ENCODE measurements around the gene SHC1.
"Not testable (repeated sequence)": the region's sequence is repeated elsewhere in the genome, so short reads cannot be mapped to it uniquely, and the experiment has no call there.

The SHC1 gene

DNA sequence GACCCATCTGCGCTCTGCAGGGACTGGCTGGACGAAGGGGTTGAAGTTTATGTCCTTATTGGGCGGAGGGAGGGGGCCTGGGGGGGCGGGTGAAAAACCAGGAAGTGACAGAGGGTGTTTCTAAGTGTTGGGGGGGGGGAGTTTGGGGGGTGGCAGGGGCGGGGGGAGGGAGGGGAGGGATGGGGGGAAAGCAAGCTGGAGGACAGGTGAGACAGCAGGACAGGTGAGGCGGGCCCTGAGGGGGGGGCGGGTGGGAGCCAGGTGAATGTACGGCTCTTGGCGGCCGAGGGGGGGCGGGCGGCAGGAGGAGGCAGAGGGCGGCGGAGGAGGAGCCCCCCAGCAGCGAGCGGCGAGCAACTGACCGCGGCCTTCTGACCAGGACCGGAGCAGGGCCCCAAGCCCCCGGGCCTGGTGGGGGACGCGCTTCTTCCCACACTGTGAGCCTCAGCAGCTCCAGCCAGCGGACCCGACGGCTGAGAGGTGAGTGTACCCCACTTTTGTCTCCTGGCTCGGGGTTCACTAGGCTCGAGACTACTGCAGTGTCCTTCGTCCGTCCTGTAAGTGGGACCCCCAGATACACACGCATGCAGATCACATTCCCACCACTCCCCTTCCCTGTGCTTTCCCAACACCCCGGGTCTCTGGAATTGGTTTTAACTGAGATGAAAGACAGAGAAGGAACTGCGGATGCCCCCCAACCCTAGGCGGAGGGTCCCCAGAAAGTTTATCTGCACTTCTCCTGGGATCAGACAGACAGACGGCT lies 32.1 kb upstream of the SHC1 start, which contains the start of gene ZBTB7B:
Gene ZBTB7B (plus strand): TSS at position 339 of the 763 bp plus-strand sequence. CDS start 11,859 bp downstream, outside the sequence.
- Mint-ChIP-seq H3K4me3 (peak within 1 kb of the TSS; percentile 97 to 98), H3K36me3 (peaks cover 3 to 11% of the 10 kb centered on the region in 2 donors), H3K27ac (peak within 1 kb of the TSS; percentile 99), H3K4me1 (peaks cover 42 to 73% of the 10 kb centered on the region in 2 donors), H3K9me3 (no peaks in the 10 kb centered on the region), H3K27me3 (no peaks in the 10 kb centered on the region)
- ATAC-seq (replicated peaks) (peak in 1 of 2 donors; percentile 0), DNase-seq (no peak)

GRCh38 chr1:155001675-155002463 lies 31.3 kb upstream of the SHC1 start:
- ATAC-seq (replicated peaks) (peak; percentile 65 to 73), DNase-seq (peak; percentile 98)
- Mint-ChIP-seq H3K36me3 (peaks cover 3 to 11% of the 10 kb centered on the region in 2 donors), H3K9me3 (no peaks in the 10 kb centered on the region), H3K4me3 (peak overlapping the region; percentile 97 to 98), H3K27ac (peak overlapping the region; percentile 99), H3K27me3 (no peaks in the 10 kb centered on the region), H3K4me1 (peaks cover 42 to 72% of the 10 kb centered on the region in 2 donors)

DNA sequence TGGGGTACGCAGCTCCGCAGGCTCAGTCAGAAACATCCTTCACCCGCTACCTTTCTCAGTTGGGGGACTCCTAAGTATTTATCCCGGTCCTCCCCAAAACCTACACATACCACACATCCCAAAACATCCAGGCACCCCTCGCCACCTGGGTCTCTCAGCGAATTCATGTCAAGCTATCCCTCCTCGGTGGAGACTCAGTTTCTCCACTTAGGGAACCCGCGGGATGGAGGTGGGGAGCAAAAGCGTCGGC lies 30.8 kb upstream of the SHC1 start:
- ATAC-seq (replicated peaks) = no peak
- Mint-ChIP-seq H3K9me3 (no peaks in the 10 kb centered on the region), H3K27me3 (no peaks in the 10 kb centered on the region), H3K36me3 (peaks cover 3 to 6% of the 10 kb centered on the region in 2 donors), H3K27ac (peak overlapping the region; percentile 99), H3K4me3 (peak overlapping the region; percentile 97 to 98), H3K4me1 (peaks cover 36 to 69% of the 10 kb centered on the region in 2 donors)
- no peak for DNase-seq

GRCh38 chr1:155000726-155001424 lies 30.3 kb upstream of the SHC1 start:
- H3K9me3 Mint-ChIP-seq = no peaks in the 10 kb centered on the region
- peak overlapping the region; percentile 99 for H3K27ac Mint-ChIP-seq
- ATAC-seq (replicated peaks) (peak; percentile 45 to 50), DNase-seq (peak; percentile 87)
- no peaks in the 10 kb centered on the region for H3K27me3 Mint-ChIP-seq
- peak overlapping the region; percentile 97 to 98 for H3K4me3 Mint-ChIP-seq
- peaks cover 3% of the 10 kb centered on the region in 2 donors for H3K36me3 Mint-ChIP-seq
- H3K4me1 Mint-ChIP-seq = peaks cover 36 to 69% of the 10 kb centered on the region in 2 donors

- peaks cover 32 to 66% of the 10 kb centered on the region in 2 donors for H3K4me1 Mint-ChIP-seq
- peak overlapping the region; percentile 97 to 98 for H3K4me3 Mint-ChIP-seq
- no peaks in the 10 kb centered on the region for H3K27me3 Mint-ChIP-seq
- peaks cover 3% of the 10 kb centered on the region in 2 donors for H3K36me3 Mint-ChIP-seq
- ATAC-seq (replicated peaks) (peak in 1 of 2 donors; percentile 1), DNase-seq (no peak)
- H3K9me3 Mint-ChIP-seq = no peaks in the 10 kb centered on the region
- H3K27ac Mint-ChIP-seq = peak overlapping the region; percentile 95
These were observed 29.8 kb upstream of the SHC1 start for GRCh38 chr1:155000411-155000725.

DNA sequence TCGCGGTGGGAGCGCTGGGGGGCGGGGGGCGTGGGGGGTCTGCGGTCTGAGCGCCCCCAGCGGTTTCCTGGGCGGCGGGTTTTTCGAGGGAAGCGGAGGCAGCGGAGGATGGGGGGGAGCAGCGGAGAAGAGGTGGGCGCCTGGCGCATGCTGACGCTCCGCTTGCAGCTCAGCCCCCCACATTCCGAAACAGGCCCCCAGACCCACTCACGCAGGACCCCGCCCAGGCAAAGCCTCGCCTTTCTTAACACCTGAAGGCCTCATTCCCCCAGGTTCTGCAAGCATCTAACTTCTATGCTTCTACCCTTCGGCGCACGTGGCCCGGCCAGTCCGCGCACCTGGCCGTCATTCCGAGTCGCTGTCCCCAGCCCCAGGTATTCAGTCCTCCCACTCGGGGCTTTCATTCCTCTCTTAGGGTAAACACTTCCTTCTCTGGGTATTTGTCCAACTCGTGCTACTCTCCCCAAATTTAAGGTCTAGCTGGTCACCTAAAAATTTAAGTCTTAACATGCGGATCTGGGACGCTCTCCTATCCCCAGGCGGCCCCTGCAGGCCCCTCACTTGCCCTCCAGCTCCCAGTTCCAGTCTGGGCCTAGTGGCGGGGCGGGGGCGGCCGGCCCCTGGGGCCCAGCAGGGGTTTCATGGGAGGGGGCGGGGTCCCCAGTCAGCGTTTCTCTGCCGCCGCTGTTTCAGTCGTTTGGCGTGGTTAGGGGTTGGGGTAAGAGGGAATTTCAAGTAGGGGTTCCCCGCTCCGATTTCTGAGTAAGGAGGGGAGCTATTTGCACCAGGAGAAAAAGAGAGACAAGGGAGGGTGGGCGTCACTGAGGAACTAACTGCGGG lies 29.2 kb upstream of the SHC1 start:
- H3K27ac Mint-ChIP-seq = peak overlapping the region; percentile 94
- H3K9me3 Mint-ChIP-seq = no peaks in the 10 kb centered on the region
- no peaks in the 10 kb centered on the region for H3K27me3 Mint-ChIP-seq
- H3K4me3 Mint-ChIP-seq = peak overlapping the region; percentile 97 to 98
- peaks cover 3% of the 10 kb centered on the region in 2 donors for H3K36me3 Mint-ChIP-seq
- DNase-seq = peak; percentile 75
- ATAC-seq (replicated peaks) = peak; percentile 23 to 26
- peaks cover 31 to 65% of the 10 kb centered on the region in 2 donors for H3K4me1 Mint-ChIP-seq

- Mint-ChIP-seq H3K36me3 (peaks cover 3% of the 10 kb centered on the region in 2 donors), H3K27me3 (no peaks in the 10 kb centered on the region), H3K4me1 (peaks cover 32 to 65% of the 10 kb centered on the region in 2 donors), H3K4me3 (peak overlapping the region; percentile 80 to 97), H3K9me3 (no peaks in the 10 kb centered on the region), H3K27ac (peak overlapping the region; percentile 94)
- DNase-seq (peak; percentile 76), ATAC-seq (replicated peaks) (peak; percentile 24 to 25)
These were observed 28.4 kb upstream of the SHC1 start for GRCh38 chr1:154998818-154999570.

DNA sequence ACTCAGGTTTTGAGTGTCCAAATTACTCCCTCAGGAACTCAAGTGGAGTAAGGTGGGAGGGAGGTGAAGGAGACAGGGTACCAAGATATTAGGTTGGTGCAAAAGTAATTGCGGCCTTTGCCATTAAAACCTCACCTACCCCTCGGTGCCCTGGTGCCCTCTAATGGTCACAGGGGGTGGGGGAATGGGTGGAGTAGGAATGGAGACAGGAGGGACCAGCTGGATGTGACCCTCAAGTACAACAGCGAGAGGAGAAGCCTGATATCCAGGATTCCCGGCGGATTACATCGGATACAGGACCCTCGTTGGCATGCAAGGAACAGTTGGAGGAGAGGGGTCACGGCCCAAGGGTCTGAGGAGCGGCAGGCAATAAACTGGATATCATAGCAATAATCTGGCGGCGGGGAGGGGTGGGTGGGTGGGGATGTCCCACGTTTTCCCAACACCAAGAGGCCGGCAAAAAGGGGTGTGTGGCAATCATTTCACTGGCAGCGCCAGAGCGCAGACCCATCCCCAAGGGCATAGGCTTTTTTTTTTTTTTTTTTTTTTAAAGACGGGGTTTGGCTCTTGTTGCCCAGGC lies 27.7 kb upstream of the SHC1 start:
- ATAC-seq (replicated peaks) (no peak), DNase-seq (no peak)
- Mint-ChIP-seq H3K4me1 (peaks cover 32 to 59% of the 10 kb centered on the region in 2 donors), H3K9me3 (no peaks in the 10 kb centered on the region), H3K27me3 (no peaks in the 10 kb centered on the region), H3K27ac (peak overlapping the region; percentile 94), H3K36me3 (no peaks in the 10 kb centered on the region), H3K4me3 (peak overlapping the region; percentile 71 to 77)

DNA sequence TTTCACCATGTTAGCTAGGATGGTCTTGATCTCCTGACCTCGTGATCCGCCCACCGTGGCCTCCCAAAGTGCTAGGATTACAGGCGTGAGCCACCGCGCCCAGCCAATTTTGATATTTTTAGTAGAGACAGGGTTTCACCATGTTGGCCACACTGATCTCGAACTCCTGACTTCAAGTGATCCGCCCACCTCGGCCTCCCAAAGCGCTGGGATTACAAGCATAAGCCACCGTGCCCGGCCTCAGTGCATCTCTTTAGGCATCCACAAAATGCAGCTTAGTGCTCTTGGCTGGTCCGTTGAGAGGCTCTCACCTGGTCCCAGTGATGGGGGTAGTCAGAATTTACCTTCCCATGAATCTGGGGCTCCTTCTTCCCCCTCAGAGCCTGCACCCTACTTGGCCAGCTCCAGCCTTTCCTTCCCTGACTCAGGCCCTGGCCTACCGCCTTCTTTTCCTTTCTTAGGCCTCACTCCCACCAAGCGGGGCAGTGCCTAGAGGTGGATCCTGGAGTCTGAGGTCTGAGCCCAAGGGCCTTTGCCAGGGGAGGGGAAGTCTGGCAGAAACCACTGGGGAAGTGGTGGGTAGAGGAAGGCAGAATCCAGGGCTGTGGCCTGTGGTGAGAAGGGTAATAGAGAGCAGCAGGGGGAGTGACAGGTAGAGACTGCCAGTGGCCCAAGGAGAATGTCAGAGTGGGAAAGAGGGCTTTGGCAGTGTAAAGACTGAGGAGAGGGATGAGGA lies 26.6 kb upstream of the SHC1 start:
- peaks cover 33 to 58% of the 10 kb centered on the region in 2 donors for H3K4me1 Mint-ChIP-seq
- ATAC-seq (replicated peaks) = no peak
- H3K27me3 Mint-ChIP-seq = no peaks in the 10 kb centered on the region
- no peak for DNase-seq
- peak overlapping the region in 1 of 2 donors; percentile 15 for H3K4me3 Mint-ChIP-seq
- H3K27ac Mint-ChIP-seq = no peak overlapping the region
- no peaks in the 10 kb centered on the region for H3K9me3 Mint-ChIP-seq
- peaks cover 3 to 6% of the 10 kb centered on the region in 2 donors for H3K36me3 Mint-ChIP-seq

DNA sequence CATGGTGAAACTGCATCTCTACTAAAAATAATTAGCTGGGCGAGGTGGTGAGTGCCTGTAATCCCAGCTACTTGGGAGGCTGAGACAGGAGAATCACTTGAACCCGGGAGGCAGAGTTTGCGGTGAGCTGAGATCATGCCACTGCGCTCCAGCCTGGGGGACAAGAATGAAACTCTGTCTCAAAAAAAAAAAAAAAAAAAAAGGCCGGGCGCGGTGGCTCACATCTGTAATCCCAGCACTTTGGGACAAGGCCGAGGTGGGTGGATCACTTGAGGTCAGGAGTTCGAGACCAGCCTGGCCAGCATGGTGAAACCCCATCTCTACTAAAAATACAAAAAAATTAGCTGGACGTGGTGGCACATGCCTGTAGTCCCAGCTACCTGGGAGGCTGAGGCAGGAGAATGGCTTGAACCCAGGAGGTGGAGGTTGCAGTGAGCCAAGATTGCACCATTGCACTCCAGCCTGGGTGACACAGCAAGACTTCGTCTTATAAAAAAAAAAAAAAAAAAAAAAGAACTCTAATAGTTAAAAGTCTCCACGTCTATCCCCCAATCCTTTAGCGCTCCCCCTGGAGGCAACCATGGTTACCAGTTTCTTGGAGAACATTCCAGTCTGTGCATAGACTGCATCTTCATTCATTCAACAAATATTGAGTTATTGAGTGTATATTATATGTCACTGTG lies 24.9 kb upstream of the SHC1 start:
- not testable (repeated sequence) for H3K27ac Mint-ChIP-seq; ATAC-seq (replicated peaks); H3K4me3 Mint-ChIP-seq; DNase-seq; H3K27me3 Mint-ChIP-seq; H3K9me3 Mint-ChIP-seq
- Mint-ChIP-seq H3K4me1 (peaks cover 33 to 54% of the 10 kb centered on the region in 2 donors), H3K36me3 (peaks cover 9 to 11% of the 10 kb centered on the region in 2 donors)

DNA sequence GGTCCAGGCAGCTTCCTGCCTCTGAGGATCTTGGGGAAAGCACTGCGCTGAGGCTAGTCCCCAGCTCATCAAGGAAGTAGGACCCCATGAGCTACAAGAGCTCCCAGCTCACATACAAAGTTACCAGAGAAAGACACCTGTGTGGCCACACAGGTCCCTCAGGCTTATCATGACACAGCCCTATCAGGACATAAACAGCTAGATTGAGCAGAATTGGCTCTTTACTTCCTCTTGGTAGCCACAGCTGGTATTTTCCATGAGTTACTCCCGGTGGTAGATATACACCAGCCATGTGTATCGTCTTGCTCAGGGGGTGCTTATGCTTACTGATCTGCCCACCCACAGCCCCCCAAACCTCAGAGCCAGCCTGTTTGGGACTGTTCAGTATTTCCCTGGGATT lies 24.0 kb upstream of the SHC1 start:
- Mint-ChIP-seq H3K27me3 (no peaks in the 10 kb centered on the region), H3K27ac (no peak overlapping the region), H3K36me3 (peaks cover 16 to 19% of the 10 kb centered on the region in 2 donors), H3K9me3 (no peaks in the 10 kb centered on the region), H3K4me1 (peaks cover 32 to 52% of the 10 kb centered on the region in 2 donors), H3K4me3 (no peak overlapping the region)
- ATAC-seq (replicated peaks) = no peak
- DNase-seq = no peak

DNA sequence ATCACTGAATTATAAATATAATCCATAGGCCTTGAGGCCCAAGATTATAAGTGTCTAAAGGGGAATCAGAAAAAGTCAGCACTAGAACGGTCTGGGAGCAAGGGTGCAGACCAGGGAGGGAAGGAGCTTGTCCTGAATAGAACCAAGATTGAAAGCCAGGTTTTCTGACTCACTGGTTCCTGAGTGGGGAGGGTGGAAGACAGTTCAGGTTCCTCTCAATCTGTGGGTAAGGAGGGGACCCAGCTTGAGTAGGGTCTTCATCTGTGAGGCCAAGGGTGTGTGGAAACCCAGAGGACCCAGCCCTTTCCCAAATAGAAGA lies 23.7 kb upstream of the SHC1 start:
- H3K9me3 Mint-ChIP-seq = no peaks in the 10 kb centered on the region
- DNase-seq (no peak), ATAC-seq (replicated peaks) (no peak)
- H3K27me3 Mint-ChIP-seq = no peaks in the 10 kb centered on the region
- H3K36me3 Mint-ChIP-seq = peaks cover 19 to 22% of the 10 kb centered on the region in 2 donors
- no peak overlapping the region for H3K4me3 Mint-ChIP-seq
- peaks cover 33 to 54% of the 10 kb centered on the region in 2 donors for H3K4me1 Mint-ChIP-seq
- H3K27ac Mint-ChIP-seq = peak overlapping the region; percentile 37

Data from stimulated activated naive B cell treated with anti-CD40 and anti-IgM and Interleukin-4, amounts not matched to agents 10 μg/mL and 1 μg/mL and 100 μg/mL, for 72 hours (primary cell).